HFFc6 (cell line): Measurements from ENCODE around the gene CREBRF. TPM values are rescaled to one million over a fixed set of nuclear protein-coding genes. Genes with fewer than 3 reads are reported as not detected.
A peak's percentile ranks its signal among the peaks of the same experiment; 100 is the strongest.

ENCODE experiments used
- DNase-seq: peaks from one replicate; pipeline ENCODE4 v3.0.0-alpha.2; 2018
- H3K27ac Mint-ChIP-seq: 2 replicates; pipeline ENCODE4 v1.8.0; 2020; ENCODE audit warnings: mild to moderate bottlenecking, mixed read lengths
- H3K27me3 Mint-ChIP-seq: 2 replicates; pipeline ENCODE4 v1.8.0; 2021; ENCODE audit warnings: mild to moderate bottlenecking, moderate library complexity, mixed read lengths; ENCODE audit not compliant: insufficient read depth
- H3K36me3 Mint-ChIP-seq: 2 replicates; pipeline ENCODE4 v1.8.0; 2021; ENCODE audit warnings: low read depth, mixed read lengths
- H3K4me1 Mint-ChIP-seq: 2 replicates; pipeline ENCODE4 v1.8.0; 2020; ENCODE audit warnings: low read depth, mixed read lengths
- H3K4me3 Mint-ChIP-seq: 2 replicates; pipeline ENCODE4 v1.8.0; 2020; ENCODE audit warnings: mild to moderate bottlenecking, moderate library complexity, mixed read lengths
- H3K9me3 Mint-ChIP-seq: 2 replicates; pipeline ENCODE4 v1.8.0; 2020; ENCODE audit warnings: mild to moderate bottlenecking, mixed read lengths
- total RNA-seq, 6 experiments: library from RNA; stranded (reverse); fragmentation: NEBNext Ultra II Directional; extraction: Animal tissue kit (Norgen Biotek cat#: 25700); gene quantifications; 2 replicates in 1 of 6; 3 replicates in 5 of 6; pipeline ENCODE4 v1.2.3, GENCODE V29; 2021
- TF ChIP-seq, protein P1 (sequence below): fragments of 200-600 bp; sonication (generic); IDR thresholded peaks from 2 replicates; pipeline ENCODE4 v1.5.0; 2021; ENCODE audit warnings: antibody characterized with exemption, mild to moderate bottlenecking

CREBRF gene
- total RNA-seq, 6 experiments from 2014 or later = 8.7 to 15.3 (median 10.7) TPM

- Mint-ChIP-seq H3K36me3 (no peaks in the 10 kb centered on the region), H3K4me3 (no peak overlapping the region), H3K27ac (no peak overlapping the region), H3K9me3 (no peaks in the 10 kb centered on the region), H3K27me3 (peaks cover 2% of the 10 kb centered on the region; the same call in 1 of the 2 replicates), H3K4me1 (peaks cover 26% of the 10 kb centered on the region)
- DNase-seq = no peak
- TF ChIP-seq, protein P1, sequence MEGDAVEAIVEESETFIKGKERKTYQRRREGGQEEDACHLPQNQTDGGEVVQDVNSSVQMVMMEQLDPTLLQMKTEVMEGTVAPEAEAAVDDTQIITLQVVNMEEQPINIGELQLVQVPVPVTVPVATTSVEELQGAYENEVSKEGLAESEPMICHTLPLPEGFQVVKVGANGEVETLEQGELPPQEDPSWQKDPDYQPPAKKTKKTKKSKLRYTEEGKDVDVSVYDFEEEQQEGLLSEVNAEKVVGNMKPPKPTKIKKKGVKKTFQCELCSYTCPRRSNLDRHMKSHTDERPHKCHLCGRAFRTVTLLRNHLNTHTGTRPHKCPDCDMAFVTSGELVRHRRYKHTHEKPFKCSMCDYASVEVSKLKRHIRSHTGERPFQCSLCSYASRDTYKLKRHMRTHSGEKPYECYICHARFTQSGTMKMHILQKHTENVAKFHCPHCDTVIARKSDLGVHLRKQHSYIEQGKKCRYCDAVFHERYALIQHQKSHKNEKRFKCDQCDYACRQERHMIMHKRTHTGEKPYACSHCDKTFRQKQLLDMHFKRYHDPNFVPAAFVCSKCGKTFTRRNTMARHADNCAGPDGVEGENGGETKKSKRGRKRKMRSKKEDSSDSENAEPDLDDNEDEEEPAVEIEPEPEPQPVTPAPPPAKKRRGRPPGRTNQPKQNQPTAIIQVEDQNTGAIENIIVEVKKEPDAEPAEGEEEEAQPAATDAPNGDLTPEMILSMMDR = no peak
Observed at GRCh38 chr5:173047838-173048105, 8.4 kb upstream of the CREBRF start.

DNA sequence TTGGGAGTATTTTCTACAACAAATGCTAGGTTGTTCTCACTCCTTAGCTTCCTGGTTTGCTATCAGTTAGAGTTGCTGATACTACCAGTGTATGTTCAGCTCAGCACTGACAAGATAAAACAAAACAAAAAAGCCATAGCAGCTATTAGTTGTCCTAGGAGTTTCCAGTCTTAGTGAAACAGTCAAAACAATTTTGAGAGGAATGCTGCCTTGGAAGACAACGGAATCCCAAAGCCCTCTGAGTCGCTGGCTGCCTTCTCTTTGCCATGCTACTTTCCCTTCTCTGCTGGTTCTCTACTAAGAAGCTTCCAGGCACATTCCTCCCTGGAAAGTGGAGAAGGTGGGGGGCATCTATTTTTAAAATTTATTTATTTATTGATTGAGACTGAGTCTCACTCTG is 5.4 kb upstream of the CREBRF start:
- Mint-ChIP-seq H3K36me3 (no peaks in the 10 kb centered on the region), H3K27me3 (no peaks in the 10 kb centered on the region), H3K27ac (peak overlapping the region; percentile 64), H3K4me1 (peaks cover 54% of the 10 kb centered on the region), H3K9me3 (no peaks in the 10 kb centered on the region), H3K4me3 (peak overlapping the region; percentile 28)
- TF ChIP-seq, protein P1 = no peak
- peak; percentile 40 for DNase-seq

DNA sequence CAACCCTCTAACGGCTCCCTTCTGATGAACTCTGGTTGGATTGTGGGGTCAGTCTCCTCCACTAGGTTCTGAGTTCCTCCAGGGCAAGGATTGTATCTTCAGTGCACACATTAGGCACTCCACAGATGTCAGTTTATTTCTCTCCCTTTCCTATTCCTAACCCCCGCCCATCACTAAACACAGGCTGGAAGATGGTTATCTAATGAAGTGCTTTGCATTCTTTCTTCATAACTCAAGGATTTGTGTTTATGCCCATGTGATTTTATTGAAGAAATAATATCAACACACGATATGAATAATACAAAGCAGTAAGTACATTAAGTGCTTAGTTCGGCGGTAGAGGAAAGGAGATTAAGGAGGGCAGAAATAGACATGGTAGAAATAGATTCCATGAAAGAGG is 4.4 kb upstream of the CREBRF start:
- no peaks in the 10 kb centered on the region for H3K27me3 Mint-ChIP-seq
- H3K27ac Mint-ChIP-seq = peak overlapping the region; percentile 64
- H3K9me3 Mint-ChIP-seq = no peaks in the 10 kb centered on the region

GRCh38 chr5:173053041-173053440 is 3.1 kb upstream of the CREBRF start:
- Mint-ChIP-seq H3K36me3 (no peaks in the 10 kb centered on the region), H3K4me1 (peaks cover 61% of the 10 kb centered on the region), H3K27me3 (peaks cover 2% of the 10 kb centered on the region; the same call in 1 of the 2 replicates), H3K9me3 (no peaks in the 10 kb centered on the region), H3K27ac (no peak overlapping the region), H3K4me3 (no peak overlapping the region)
- TF ChIP-seq, protein P1 = no peak
- DNase-seq = no peak

More for the DNA sequence above, 4.4 kb upstream of the CREBRF start:
- peaks cover 56% of the 10 kb centered on the region for H3K4me1 Mint-ChIP-seq
- DNase-seq = peak; percentile 67
- TF ChIP-seq, protein P1 = no peak
- no peaks in the 10 kb centered on the region for H3K36me3 Mint-ChIP-seq
- H3K4me3 Mint-ChIP-seq = peak overlapping the region; percentile 40

GRCh38 chr5:173055042-173055721 is 970 bp upstream of the CREBRF start:
- H3K9me3 Mint-ChIP-seq = no peaks in the 10 kb centered on the region
- peaks cover 2% of the 10 kb centered on the region; the same call in 1 of the 2 replicates for H3K27me3 Mint-ChIP-seq
- H3K4me1 Mint-ChIP-seq = peaks cover 59% of the 10 kb centered on the region
- H3K27ac Mint-ChIP-seq = no peak overlapping the region
- TF ChIP-seq, protein P1 = no peak
- no peak for DNase-seq
- peak overlapping the region; percentile 90 for H3K4me3 Mint-ChIP-seq
- no peaks in the 10 kb centered on the region for H3K36me3 Mint-ChIP-seq

DNA sequence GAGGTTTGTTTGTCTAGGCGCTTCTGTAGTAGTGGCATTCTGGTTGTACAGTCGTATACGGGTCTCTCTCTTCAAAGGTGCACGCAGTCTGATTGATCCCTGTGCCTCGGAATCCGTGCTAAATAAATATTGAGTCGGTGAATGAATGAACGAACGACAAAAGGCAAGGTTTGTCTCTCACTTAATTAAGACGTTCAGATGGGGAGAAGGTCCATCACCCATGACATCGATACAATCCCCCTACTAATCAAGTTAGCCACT is 500 bp upstream of the CREBRF start:
- DNase-seq = no peak
- Mint-ChIP-seq H3K27me3 (peaks cover 2% of the 10 kb centered on the region; the same call in 1 of the 2 replicates), H3K27ac (peak overlapping the region; percentile 65)

More for the DNA sequence above, 500 bp upstream of the CREBRF start:
- Mint-ChIP-seq H3K4me3 (peak overlapping the region; percentile 90), H3K4me1 (peaks cover 54% of the 10 kb centered on the region), H3K9me3 (no peaks in the 10 kb centered on the region), H3K36me3 (no peaks in the 10 kb centered on the region)
- TF ChIP-seq, protein P1 = no peak
